ENCODE results near the gene STK35. TPM values are rescaled to one million over a fixed set of nuclear protein-coding genes. Genes with fewer than 3 reads are reported as not detected.

STK35 gene
- total RNA-seq, 4 donors from 2014 or later: 10.2 to 28.0 (median 17.5) TPM

DNA sequence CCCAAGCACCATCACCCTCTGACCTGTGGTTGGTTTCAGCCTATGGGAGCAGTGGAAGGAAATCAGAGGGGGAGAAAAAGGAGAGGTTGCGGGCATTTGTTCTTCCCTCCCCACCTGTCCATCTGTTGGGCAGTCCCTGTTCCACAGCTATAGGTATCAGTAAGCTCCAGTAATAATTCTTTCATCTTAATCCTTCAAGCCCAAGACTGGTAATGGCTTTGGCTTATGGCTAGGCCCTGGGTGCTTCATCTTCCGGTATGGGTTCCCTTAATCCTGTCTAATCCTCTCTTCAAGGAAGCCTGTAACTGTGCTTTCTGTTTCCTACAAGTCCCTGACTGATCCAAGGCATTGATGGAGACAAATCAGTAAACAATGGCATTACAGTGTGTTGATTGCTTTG, 42.2 kb upstream of the STK35 start:
- Histone ChIP-seq H3K9me3 (no peaks in the 10 kb centered on the region), H3K27ac (no peak overlapping the region), H3K36me3 (no peaks in the 10 kb centered on the region), H3K4me3 (no peak overlapping the region), H3K27me3 (no peaks in the 10 kb centered on the region), H3K4me1 (no peaks in the 10 kb centered on the region)
- intact Hi-C loops (cut with DNase I; ENCODE audit: low total_unique reads): no loop called here
- TF ChIP-seq, protein P1, sequence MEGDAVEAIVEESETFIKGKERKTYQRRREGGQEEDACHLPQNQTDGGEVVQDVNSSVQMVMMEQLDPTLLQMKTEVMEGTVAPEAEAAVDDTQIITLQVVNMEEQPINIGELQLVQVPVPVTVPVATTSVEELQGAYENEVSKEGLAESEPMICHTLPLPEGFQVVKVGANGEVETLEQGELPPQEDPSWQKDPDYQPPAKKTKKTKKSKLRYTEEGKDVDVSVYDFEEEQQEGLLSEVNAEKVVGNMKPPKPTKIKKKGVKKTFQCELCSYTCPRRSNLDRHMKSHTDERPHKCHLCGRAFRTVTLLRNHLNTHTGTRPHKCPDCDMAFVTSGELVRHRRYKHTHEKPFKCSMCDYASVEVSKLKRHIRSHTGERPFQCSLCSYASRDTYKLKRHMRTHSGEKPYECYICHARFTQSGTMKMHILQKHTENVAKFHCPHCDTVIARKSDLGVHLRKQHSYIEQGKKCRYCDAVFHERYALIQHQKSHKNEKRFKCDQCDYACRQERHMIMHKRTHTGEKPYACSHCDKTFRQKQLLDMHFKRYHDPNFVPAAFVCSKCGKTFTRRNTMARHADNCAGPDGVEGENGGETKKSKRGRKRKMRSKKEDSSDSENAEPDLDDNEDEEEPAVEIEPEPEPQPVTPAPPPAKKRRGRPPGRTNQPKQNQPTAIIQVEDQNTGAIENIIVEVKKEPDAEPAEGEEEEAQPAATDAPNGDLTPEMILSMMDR (IDR thresholded peaks at IDR 0.05): no peak
- TF ChIP-seq POLR2A (IDR thresholded peaks at IDR 0.05): no peak
- DNase-seq: no peak

DNA sequence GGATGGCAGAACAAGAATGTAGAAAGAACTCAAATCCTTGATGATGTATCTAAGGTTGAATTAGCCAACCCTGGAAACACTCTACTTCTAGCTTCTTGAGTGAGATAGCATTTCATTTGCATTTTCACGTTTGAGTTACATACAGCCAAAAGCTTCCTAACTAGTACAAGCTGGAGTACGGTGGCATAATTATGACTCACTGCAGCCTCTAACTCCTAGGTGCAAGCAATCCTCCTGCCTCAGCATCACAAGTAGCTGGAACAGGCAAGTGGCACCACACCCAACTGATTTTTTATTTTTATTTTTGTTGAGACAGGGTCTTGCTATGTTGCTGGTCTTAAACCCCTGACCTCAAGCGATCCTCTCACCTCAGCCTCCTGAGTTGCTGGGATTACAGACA, 36.5 kb upstream of the STK35 start:
- no peaks in the 10 kb centered on the region for H3K4me1 ChIP-seq
- peaks cover 0 to 4% of the 10 kb centered on the region in 2 donors for H3K27me3 ChIP-seq
- no peak overlapping the region for H3K27ac ChIP-seq
- H3K36me3 ChIP-seq: no peaks in the 10 kb centered on the region
- H3K9me3 ChIP-seq: no peaks in the 10 kb centered on the region
- H3K4me3 ChIP-seq: no peak overlapping the region
- no peak for TF ChIP-seq POLR2A (IDR thresholded peaks at IDR 0.05)
- TF ChIP-seq, protein P1 (IDR thresholded peaks at IDR 0.05): no peak
- no peak for DNase-seq
- intact Hi-C loops (cut with DNase I; ENCODE audit: low total_unique reads): no loop called here

DNA sequence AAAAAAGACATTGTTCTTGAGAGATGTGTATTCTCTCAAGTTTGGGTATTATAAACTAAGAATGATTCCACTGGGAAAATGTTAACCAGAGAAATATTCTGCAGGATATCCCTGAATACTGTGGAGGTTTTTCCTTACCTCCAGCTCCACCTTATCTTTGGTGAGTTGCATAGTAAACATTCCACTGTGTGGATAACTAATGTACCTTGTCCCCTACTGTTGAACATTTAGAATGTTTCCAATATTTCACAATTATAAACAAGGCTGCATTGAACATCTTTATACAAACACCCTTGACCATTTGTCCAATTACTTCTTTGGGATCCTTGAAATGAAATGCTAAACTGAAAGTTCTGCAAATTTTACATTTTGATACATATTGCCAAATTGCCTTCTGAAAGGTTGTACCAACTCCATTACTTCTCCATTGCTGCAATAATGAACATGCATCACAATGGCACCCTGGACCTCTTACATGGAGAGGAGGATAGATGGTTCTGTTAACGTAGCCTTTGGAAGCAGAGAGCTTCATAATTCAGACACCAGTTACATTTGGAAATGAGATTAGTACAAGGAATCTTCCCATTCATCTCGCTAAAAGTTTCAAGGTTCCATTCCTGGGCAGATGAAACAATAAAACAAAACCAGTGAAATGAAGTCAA, 35.0 kb upstream of the STK35 start:
- Histone ChIP-seq H3K9me3 (no peaks in the 10 kb centered on the region), H3K27me3 (peaks cover 0 to 4% of the 10 kb centered on the region in 2 donors), H3K36me3 (no peaks in the 10 kb centered on the region), H3K4me3 (no peak overlapping the region), H3K4me1 (no peaks in the 10 kb centered on the region), H3K27ac (no peak overlapping the region)
- TF ChIP-seq POLR2A (IDR thresholded peaks at IDR 0.05): no peak
- TF ChIP-seq, protein P1 (IDR thresholded peaks at IDR 0.05): no peak
- no peak for DNase-seq
- intact Hi-C loops (cut with DNase I; ENCODE audit: low total_unique reads): no loop called here

DNA sequence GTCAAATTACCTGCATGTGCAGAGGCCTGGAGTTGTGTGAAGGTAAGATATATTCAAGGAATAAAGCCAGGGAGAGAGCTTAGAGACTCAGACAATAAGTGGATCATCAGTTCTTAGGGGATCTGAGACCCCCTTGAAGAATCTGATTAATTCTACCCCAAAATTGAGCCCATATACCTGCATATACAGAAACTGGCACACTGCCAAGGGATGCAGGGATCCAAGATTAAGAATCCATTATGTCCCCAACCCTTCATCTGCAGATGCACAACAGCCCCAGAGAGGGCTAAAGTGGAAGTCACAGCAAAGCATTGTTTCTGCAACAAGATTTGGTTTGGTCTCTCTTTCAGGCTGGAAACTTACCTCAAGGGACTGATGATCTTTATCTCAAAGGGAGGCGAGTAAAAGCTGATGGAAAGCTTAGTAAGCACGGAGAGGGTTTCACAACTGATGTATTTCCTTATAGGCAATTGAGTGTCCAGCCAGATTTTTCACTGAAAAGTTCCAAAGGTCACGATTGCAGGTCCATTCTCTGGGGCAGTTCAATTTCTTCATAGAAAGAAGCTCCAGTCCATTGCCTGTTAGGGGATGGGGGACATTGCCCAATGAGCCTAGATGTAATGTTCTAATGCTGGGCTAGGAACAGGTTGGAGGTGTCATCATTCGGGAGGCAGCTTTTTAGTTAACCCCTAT, 20.9 kb upstream of the STK35 start:
- no peak for DNase-seq
- intact Hi-C loops (cut with DNase I; ENCODE audit: low total_unique reads): no loop called here
- no peaks in the 10 kb centered on the region for H3K36me3 ChIP-seq
- no peaks in the 10 kb centered on the region for H3K9me3 ChIP-seq
- TF ChIP-seq POLR2A (IDR thresholded peaks at IDR 0.05): no peak
- TF ChIP-seq, protein P1 (IDR thresholded peaks at IDR 0.05): no peak
- no peak overlapping the region for H3K4me3 ChIP-seq
- H3K27ac ChIP-seq: no peak overlapping the region
- H3K4me1 ChIP-seq: no peaks in the 10 kb centered on the region
- no peaks in the 10 kb centered on the region for H3K27me3 ChIP-seq

DNA sequence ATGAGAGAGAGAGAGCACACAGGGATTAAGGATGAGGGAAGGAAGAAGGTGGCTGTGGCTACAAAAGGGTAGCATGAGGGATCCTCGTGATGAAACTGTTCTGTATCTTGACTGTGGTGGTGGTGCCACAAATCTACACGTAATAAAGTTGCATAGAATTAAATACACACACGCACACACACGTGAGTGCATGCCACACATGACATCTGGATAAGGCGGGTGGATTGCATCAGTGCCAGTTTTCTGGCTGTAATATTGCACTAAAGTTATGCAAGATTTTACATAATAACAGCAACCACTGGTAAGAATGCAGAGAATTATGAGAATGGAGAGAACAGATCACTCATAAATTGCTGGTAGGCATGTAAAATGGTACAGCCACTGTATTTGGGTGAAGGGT, 16.9 kb upstream of the STK35 start:
- no peak for DNase-seq
- Histone ChIP-seq H3K27me3 (no peaks in the 10 kb centered on the region), H3K36me3 (no peaks in the 10 kb centered on the region), H3K9me3 (no peaks in the 10 kb centered on the region), H3K4me3 (no peak overlapping the region), H3K4me1 (no peaks in the 10 kb centered on the region), H3K27ac (no peak overlapping the region)
- TF ChIP-seq, protein P1 (IDR thresholded peaks at IDR 0.05): no peak
- TF ChIP-seq POLR2A (IDR thresholded peaks at IDR 0.05): no peak
- intact Hi-C loops (cut with DNase I; ENCODE audit: low total_unique reads): no loop called here

Data from uterus (tissue), 4 donors.